GM19351 (cell line): ENCODE measurements around the gene TRAPPC8.
"Not testable (repeated sequence)": the region's sequence is repeated elsewhere in the genome, so short reads cannot be mapped to it uniquely, and the experiment has no call there.

ENCODE experiments used
- ATAC-seq: cut with Tn5 transposase; IDR thresholded peaks from one replicate; pipeline ENCODE4 v1.9.1; 2021; ENCODE audit warnings: mild to moderate bottlenecking, moderate library complexity; ENCODE audit not compliant: unreplicated experiment

The TRAPPC8 gene

DNA sequence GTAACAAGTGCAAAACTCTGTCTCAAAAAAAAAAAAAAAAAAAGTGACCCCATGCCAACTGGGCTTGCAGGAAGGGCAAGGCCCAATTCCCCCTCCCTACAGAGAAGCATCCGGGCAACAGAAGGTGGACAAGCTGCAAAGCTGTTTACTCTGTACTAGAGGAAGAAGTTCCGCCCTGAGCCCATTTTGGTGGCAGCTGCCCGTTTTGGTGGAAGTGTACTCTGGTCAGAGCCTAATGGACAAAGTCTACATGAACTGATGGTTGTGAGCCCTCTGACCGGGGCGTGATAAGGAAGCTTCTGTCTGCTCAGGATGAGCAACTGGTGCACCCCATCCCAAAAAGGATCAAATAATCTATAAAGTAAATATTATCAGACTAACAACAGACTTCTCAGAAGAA, 65.0 kb downstream of the TRAPPC8 start:
- no peak for ATAC-seq

DNA sequence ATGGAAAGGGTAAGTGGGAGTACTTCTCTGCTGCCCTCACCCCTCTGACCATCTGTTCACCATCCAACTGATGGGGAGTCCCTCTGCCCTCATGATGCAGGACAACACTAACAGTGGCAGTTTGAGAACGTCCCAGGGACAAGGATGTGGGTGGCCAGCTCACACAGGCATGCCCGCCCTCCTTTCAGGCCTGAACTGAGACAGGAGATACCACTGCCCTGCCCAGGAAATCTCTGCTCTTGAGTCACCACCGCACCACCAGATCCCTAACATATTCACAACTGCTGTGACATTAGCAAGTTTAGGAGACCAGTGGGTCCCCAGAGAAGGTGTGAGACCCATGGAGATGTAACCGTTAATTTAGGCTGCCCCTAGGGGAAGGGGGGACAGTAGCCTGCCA, 66.2 kb downstream of the TRAPPC8 start:
- ATAC-seq, result no peak

DNA sequence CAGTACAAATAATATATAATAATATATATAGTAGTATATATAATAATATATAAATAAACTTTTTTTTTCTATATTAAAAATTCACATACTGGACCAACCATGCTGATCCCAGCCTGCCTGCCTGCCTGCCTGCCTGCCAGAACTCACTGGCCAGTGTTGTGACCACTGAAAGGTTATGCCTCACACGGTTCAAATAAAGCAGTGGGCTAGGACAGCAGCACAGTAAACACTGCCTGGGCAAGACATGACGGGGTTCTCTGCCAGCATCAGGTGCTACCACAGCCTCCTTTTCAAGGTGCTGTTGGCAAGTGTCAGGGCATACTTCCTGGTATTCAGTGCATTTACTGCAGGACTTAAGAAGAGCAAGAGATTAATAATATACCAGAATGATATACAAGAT, 67.6 kb downstream of the TRAPPC8 start:
- no peak for ATAC-seq

DNA sequence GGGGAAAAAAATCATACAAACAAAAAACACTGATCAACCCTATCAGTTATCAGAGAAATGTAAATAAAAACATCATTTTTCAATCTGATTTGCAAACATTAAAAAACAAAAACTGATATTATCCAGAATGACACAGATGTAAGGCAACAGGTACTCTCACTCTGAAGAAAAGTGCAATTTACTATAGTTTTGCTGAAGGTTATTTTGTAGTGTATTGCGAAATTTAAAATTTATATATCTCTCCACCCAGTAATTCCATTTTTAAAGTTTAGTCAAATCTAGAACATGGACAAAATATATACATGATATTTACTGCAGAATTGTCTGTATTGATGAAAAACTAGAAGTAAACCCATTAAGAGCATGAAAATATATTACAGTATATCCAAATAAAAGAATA, 79.8 kb downstream of the TRAPPC8 start:
- ATAC-seq, result no peak

DNA sequence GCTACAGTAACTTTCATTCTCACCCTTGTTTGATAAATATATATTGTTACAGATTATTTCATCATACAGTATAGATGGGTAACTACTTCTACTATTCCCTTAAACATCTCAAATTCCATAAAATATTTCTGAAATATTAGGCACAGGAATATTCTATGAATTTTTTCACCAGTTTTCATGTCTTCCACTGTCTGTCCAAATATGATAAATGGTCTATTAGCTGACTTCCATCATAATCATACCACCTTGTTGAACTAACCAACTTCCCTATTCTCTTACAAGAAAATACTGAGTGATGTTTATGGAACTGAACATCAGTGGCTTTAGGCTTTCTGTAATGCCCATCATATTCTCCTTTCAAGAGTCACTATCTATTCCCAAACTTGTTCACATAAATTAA, 82.4 kb downstream of the TRAPPC8 start:
- no peak for ATAC-seq

DNA sequence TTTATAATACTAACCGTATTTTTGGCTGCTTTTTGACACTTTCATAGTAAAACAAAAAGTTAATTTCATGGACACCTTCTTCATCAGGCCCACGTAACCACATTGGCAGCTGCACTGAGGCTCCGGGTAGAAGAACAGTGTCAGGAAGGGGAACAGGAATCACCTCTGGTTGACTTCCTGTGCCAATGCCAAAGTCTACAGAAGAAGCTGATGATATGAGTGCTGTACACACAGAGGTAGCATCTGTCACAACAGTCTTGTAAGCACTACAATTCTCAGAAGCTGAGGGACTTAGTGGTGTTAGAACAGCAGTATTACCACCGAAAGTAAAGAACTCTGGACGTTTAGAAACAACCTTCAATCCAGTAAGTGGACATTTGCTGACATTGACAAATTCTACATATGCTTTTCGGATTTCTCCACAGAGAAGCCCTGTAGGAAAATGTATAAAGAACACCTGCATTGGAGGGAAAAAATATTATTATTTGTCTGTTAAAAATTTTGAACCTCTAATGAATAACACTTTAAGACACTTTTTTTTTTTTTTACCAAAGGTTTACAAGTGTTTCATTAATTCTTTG, 85.3 kb downstream of the TRAPPC8 start:
- no peak for ATAC-seq

DNA sequence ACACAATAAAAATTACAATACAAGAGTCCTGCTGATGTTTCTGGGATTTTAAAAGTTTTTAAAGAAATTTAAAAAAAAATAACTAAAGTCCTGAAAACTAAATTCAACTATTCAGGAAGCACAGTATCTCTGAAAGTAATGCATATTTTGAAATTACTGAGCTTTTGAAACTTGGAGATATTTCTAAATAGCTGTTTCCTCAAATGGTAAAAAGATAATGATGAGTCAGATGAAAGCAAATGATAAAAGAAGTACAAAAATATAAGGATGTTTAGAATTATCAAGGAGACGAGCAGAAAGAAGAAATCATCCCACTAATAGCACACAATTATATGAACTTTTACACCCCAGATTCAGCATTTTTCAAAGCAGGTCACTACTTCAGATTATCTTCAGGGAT, 92.1 kb downstream of the TRAPPC8 start:
- no peak for ATAC-seq

DNA sequence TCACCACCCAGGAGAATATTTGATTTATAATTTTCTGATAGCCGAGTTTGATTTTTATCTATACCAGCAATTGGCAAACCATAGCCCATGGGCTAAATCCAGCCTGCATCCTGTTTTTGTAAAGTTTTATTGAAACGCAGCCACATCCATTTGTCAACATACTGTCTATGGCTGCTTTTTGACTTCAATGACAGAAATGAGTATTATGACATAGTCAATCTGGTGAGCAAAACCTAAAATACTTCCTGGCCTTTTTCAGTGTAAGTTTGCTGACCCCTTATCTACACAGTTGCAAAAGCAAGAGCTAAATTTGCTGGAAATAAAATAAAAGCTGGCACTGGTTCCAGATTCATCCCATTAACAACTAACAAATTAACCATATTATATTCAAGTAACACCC, 102.4 kb downstream of the TRAPPC8 start:
- ATAC-seq, result no peak

DNA sequence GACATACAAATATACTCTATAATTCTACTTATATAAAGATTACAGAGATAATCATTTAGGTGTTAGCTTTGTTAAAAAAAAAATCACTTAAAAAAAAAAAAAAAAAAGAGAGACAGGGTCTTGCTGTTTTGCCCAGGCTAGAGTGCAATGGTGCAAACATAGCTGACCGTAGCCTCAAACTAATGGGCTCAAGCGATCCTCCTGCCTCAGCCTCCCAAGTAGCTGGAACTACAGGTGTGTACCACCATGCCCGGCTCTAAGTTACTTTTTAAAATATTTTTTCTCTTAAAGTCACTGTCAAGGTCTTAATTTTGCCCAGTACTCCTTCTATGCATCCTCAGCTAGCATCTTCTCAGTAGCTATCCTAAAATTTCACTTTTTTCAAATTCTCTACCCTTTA, 105.0 kb downstream of the TRAPPC8 start:
- no peak for ATAC-seq

DNA sequence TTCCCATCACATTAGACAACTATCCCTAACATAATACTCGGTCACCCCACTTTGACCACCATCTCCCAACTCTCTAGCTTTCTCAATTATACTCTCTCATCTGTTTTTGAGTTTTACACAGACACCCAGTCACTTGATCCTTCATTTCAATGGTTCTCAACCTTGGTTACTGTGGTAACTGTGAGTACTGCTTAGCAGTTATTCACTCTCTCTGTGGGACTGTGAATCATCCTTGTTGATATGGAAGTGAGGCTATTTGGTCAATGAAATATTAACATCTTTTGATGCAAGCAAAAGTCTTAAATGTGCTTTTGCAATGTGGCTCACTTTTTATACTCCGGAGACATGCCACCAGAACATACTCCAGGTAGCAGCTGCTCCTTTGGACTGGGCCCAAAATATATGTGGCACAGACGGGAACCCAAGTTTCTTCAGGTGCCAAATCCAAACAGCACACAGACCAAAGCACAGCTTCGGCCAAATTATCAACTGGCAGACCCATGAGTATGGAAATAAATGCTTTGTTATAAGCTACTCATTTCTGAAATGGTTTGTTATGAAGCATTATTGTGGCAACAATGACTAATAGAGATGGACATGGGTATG, 107.3 kb downstream of the TRAPPC8 start:
- ATAC-seq, result no peak

DNA sequence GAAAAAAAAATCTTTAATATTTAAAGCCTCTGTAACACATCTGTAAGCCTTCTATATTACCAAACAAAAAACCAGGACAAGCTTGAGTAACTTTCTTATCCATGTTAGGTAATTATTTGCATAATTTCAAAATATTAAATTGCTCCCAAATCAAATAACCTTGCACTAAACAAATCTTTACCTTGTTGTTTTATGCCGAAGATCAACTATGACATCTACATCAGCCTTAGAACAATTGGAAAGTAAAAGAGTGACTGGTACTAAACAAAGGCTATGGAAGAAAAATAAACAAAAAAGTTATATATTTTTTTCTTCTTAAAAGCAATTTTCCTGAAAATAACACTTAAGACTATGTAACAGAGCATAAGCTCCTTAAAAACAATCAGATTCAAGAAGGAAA, 111.0 kb downstream of the TRAPPC8 start:
- ATAC-seq, result no peak

DNA sequence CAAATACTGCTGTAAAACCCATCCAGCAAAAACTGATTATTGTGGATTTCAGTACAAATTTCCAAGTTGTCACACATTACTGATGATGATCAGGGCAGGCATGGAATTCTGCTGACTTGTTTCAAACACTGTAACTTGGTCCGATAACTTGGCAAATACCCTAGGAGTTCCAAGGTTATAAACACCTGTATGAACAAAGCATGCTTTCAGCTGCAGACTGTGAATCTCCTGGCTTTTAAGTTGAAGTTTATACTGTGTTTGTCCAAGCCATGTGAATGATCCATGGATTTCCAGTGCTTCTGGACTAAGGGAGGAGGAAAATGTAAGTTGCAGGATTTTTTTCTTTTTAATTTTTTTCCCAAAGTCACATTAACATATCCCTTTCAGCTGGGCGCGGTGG, 112.2 kb downstream of the TRAPPC8 start:
- ATAC-seq, result no peak

DNA sequence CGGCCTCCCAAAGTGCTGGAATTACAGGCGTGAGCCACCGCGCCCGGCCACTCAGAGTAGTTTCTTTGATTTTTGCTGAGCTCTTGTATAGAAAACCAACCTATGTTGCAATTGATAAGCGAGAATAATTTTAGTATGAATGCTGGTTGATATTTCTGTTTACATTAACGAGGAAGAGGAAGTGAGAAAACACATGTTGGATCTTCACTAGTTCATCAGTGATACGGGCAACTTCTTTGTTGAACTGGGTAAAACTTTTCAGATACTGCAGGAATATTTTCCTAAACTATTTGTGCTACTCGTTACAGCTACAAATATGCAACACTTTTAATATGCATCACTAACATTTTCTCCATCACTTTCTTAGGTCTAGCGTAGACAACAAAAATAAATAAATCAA, 114.3 kb downstream of the TRAPPC8 start:
- ATAC-seq, result no peak

DNA sequence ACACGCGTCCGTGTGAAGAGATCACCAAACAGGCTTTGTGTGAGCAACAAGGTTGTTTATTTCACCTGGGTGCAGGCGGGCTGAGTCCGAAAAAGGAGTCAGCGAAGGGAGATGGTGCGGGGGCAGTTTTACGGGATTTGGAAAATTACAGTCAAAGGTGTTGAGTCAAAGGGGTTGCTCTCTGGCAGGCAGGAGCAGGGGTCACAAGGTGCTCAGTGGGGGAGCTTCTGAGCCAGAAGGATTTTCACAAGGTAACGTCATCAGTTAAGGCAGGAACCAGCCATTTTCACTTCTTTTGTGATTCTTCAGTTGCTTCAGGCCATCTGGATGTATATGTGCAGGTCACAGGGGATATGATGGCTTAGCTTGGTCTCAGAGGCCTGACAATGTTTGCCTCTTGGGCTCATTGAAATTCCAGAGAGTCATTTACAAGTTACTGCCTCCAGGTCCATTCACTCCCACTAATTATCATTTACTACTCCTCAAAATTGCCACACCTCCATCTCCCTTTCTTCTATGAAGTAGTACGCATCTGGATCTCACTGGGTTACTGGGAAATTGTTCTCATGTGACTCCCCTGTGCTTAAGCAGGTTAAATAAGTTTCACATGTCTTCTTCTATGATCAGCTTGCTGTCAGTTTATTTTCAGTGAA, 116.1 kb downstream of the TRAPPC8 start:
- not testable (repeated sequence) for ATAC-seq

DNA sequence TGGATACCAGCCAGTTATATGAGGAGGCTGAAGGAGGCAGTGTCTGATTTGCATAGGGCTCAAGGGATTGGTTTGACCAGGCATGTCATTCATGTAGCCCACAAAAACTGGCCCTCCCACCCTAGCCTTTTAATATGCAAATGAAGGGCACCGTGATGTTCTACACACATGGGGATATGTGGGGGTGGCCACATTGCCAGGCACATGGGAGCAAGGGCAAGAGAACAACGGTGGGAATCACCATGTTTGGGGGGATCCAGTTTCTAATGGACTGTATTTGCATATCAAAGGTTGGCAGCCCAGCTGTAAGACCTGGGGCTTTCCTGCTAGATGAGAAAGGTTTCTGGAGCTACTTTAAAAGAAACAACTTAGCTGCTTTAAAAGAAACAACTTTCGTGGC, 117.2 kb downstream of the TRAPPC8 start:
- ATAC-seq, result no peak

DNA sequence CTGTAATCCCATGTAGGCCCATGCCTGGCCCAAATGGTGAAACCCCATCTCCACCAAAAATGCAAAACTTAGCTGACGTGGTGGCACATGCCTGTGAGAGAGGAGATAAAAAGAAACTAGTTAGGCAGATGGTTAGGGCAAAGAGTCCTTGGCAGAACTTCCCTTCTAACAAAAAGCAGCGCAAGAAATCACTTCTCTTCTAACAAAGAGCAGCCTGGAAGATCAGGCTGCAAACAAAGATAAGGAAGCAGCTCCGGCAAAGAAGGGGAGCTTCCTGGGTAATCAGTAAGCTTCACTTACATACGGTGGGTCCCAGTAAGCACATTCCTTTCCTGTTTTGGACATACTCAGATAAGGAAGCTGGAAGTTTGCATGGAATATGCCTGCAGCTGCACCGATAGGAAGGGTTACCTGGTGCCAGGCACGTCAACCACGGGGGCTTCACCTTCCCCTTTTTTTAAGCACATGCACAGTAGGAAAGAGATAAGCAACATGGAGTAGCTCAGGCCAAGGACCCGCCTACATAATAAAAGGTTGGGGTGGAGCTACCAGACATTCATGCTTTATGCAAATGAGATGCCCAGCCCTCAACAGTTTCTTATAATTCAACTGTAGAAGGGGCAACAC, 121.3 kb downstream of the TRAPPC8 start:
- no peak for ATAC-seq

DNA sequence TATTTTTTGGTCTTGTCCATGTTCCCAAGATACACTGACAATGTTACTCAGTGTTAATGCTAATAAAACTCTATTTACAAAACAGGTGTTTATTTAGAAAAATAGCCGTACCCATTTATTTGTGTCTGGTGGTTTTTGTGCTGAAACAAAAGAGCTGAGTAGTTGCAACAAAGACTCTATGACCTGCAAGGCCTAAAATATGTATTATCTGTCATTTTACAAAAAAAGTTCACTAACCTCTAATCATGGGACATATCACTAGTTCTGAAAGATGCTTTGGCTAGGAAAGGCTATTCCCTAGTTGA, 123.1 kb downstream of the TRAPPC8 start:
- ATAC-seq, result no peak

DNA sequence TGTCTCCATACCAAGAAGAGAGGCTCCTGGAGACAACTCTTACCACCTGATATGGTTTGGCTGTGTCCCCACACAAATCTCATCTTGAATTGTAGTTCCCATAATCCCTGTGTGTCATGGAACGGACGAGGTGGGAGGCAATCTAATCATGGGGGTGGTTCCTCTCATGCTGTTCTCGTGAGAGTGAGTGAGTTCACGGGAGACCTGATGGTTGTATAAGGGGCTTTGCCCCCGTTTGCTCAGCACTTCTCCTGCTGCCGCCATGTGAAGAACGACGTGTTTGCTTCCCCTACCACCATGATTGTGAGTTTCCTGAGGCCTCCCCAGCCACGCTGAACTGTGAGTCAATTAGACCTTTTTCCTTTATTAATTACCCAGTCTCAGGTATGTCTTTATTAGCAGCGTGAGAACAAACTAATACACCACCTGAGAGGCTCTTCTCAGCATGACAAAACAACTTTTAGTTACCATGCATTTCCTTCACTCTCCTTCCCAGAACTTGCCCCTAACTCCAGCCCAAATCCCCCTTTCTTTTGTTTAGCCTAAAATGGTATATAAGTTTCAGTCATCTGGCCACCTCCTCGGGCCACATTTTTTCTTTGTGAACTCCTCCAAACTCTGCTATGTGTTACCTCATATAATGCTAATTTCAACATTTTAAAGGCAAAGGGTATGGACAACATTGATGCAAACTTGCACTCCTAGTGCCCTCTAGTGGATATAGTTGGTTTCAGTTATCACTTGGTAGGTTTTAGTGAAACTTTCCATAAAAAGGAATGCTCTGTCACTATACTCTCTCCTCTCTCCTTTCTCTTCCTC, 123.6 kb downstream of the TRAPPC8 start:
- ATAC-seq, result peak; percentile 88

DNA sequence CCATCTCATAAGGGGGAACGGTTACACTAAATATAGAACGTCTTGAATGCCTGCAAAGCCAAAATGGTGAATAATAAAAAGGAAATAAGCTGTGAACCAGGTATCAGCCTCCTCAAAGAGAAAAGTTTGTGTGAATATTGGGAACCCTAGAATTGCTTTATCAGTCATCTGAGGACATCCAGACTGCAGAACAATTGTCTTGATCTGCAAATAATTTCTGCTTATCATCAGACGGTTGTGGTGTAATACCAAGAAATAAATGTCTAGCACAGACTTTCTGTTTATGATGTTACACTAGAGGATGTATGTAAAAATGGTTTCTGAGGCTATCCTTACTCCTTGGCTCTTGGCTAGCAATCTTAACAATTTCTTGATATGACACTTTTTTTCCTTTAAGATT, 128.8 kb downstream of the TRAPPC8 start:
- ATAC-seq, result no peak

DNA sequence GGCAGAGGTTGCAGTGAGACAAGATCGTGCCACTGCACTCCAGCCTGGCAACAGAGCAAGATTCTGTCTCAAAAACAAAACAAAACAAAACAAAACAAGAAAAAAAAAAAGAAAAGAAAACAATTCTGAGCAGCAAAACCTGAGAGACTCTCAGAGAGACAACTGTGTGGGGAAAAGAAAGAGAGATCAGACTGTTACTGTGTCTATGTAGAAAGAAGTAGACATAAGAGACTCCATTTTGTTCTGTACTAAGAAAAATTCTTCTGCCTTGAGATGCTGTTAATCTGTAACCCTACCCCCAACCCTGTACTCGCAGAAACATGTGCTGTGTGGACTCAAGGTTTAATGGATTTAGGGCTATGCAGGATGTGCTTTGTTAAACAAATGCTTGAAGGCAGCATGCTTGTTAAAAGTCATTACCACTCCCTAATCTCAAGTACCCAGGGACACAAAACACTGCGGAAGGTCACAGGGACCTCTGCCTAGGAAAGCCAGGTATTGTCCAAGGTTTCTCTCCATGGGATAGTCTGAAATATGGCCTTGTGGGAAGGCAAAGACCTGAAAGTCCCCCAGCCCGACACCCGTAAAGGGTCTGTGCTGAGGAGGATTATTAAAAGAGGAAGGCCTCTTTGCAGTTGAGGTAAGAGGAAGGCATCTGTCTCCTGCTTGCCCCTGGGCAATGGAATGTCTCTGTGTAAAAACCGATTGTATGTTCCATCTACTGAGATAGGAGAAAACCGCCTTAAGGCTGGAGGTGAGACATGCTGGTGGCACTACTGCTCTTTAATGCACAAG, 132.4 kb downstream of the TRAPPC8 start:
- ATAC-seq, result not testable (repeated sequence)

DNA sequence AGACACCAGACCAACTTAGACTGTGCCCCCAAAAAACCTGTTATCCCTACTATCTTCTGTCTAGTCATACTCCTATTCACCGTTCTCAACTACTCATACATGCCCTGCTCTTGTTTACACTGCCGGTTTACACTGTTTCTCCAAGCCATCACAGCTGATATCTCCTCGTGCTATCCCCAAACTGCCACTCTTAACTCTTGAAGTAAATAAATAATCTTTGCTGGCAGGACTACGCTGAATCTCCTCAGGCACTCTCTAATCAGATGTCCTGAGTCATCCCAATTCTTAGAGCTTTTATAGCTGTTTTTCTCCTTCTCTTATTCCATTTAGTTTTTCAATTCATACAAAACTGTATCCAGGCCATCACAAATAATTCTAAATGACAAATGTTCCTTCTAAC, 133.9 kb downstream of the TRAPPC8 start:
- ATAC-seq, result not testable (repeated sequence)
